Cortex of kidney (tissue), 1 donor: ENCODE measurements around the gene BPIFA1.

Experiments
- DNase-seq: peaks from one replicate; lab custom pipeline; 2025; lab: John Stamatoyannopoulos, UW

Gene BPIFA1

DNA sequence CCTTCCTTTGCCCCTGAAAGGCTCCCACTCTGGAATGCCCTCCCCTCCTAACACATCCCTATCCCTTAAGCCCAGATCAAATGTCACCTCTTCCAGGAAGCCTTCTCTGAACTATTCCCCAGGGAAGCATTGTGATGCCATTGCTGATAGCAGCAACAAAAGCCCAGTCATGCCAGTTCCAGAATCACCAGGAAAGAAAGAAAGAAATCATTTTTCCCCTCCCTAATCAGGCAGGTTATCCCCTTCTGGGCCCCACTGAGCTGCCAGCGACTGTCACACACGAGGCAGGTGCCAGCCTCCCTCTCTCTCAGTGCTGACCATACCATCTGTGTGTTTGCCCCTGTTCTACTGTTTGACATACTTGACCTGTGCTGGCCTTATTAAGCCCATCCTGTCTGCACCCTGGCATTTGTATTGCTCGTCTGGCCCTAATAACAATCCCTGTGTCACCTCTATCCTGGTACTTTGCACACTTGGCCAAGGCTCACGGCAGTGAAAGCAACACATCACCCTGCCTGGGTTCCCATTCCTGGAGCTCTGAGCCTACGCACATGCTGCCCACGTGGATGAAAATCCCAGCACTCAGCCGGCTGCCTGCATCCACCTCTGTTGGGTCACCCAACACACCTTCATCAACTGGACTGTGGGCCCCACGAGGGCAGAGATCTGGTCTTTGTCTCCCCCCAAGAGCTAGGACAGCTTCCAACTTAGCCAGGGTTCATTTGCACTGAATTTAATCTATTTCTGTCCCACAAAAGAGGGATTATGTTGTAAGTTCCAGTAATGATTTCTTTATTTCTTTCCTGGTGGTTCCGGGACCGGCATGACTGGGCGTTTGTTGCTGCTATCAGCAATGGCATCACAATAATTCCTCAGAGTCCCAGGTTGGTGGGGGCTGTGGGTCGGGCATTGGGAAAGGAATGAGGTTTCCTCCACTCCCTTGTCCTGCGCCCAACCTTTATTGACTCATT, 42.0 kb downstream of the BPIFA1 start:
- DNase-seq = no peak

DNA sequence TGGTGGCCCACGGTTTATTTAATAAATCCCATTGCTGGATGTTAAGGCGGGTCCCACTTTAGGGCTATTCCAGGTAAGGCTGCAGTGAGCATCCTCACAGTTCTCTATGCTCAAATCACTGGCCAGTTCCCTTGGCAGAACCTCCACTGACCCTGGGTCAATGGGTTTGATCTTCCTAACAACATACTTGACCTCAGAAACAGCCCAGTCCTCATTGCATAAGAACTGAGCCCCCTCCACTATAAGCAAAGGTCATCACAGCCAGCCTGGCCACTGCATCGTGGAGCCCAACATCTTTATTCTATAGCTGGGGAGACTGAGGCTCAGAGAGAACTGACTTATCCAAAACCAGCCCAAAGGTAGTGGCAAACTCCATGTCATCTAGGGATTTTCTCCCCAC, 42.9 kb downstream of the BPIFA1 start:
- no peak for DNase-seq

DNA sequence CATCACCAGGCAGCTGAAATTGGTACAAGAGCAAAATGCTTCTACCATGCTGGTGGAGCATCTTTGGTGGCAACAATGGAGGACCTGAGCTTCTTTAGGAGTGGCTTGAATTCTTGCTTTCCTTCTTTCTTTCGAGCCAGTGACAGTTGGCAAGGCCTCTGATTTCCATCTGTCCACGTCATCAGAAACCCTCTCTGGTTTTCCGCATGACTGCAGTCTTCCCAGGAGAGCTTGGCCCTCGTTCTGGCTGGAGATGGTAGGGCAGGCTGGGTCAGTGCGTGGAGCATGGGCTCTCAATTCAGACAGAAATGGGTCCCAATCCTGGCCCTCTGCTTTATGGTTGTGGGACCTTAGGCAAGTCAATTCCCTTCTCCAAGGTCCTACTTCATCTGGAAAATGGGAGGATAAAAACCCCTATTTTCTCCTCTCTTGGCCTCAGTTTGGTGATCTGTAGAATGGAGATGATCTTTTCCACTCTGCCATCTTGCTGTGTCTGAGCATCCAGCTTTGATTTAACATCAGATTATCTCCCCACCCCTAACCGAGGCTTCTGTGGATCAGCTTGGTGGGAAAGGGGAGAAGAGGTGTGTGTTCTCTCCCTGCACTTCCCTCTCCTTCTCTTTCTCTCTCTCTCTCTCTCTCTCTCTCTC, 43.6 kb downstream of the BPIFA1 start:
- DNase-seq = no peak

DNA sequence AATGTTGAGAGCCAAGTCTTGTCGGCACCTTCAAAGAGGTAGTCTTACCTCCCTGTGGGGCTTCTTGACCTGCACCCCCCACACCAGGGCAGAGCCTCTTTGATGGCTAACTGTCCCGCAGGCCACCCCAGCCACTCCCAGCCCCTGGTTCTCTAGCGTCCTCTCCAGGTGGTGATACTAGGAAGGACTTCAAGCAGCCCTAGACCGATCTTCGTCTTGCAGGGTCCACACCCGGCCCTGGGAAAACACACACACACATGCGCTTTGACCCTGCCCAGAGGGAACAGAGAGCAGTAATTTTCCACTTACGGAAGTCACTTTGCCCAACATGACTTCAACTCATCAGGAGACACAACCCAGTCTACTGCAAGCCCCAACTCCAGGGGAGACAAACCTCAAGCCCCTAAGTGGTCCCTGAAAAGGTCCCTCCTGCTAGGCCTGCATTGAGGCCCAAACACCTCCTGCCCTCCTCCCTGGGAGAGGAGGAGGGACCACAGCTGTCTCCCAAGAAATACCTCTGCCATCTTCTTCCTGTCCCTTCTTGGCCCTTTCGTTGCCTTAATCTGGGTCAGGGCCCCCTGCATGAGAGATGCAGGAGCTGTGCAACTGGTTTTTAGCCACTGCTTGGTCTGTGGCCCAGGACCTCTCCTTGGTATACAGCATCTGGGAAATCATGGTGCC, 44.3 kb downstream of the BPIFA1 start:
- DNase-seq = no peak

DNA sequence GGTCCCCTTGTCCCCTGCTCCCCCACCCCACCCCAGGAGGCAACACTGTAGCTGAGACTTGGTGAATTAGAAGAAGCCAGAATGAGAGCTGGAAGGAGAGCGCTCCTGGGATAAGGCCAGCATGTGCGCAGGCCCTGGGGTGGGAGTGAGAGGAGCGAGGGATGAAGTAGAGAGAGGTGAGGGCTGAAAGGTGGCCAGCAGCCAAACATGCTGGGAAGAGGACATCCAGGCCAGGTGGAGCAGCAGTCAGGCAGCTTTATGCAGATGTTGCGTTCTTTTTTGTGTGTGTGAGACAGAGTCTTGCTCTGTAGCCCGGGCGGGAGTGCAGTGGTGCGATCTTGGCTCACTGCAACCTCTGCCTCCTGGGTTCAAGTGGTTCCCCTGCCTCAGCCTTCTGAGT, 45.0 kb downstream of the BPIFA1 start:
- no peak for DNase-seq

DNA sequence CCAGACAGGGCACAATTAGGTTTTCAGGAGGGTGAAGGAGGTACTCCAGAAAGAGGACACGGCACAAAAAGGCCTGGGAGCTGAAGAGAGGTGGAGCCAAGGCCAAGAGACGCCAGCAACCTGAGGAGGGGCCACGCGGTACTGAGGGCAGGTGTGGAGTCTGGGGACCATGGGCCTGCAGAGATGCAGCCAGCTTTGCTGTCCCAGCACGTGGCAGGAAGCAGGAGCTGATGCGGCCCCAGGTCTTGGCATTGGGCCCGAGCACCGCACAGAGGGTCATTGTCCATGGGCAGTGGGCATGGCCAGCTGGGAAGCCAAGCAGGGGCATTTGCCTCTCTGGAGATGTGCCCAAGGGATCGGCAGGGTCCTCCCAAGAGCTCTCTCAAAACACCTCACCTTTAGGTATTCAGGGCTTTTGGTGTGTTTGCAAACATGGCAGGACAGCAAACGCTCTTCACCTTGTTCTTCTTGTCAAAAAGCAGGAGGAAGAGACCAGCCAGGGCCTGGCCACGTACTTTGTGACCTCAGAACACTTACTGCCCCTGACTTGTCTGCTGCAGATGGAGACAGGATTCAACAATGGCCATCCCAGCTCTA, 45.9 kb downstream of the BPIFA1 start:
- DNase-seq = no peak

DNA sequence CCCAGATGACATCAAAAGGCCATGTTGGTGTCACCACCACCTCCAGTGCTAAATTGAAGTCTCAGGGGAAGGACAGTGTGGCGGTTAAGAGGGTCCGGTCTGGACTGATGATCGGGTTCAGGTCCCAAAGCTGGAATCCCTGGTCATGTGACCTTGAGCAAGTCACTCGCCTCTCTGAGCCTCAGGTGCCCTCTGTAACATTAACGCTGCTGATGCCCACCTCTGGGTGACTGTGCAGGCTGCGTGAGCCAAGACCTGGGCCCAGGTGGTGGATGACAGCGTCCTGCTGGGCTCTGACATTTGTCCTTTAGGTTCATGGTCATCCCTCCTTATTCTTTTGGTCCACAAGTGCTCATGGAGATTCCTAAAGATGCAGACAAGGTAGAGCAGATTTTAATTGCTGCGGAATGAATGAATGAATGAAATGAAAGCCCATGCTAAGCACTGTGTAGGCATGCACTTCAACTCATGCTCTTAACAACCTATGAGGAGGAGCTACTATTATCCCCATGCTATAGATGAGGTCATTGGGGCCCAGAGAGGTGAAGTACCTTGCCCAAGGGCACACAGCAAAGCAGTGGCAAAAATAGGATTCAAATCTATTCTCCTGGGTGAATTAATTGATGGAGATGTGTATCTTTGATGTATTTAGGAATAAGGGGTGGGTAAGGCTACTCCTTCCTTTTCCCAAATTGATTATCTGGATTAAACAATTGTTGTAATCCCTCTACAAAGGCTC, 46.6 kb downstream of the BPIFA1 start:
- no peak for DNase-seq

DNA sequence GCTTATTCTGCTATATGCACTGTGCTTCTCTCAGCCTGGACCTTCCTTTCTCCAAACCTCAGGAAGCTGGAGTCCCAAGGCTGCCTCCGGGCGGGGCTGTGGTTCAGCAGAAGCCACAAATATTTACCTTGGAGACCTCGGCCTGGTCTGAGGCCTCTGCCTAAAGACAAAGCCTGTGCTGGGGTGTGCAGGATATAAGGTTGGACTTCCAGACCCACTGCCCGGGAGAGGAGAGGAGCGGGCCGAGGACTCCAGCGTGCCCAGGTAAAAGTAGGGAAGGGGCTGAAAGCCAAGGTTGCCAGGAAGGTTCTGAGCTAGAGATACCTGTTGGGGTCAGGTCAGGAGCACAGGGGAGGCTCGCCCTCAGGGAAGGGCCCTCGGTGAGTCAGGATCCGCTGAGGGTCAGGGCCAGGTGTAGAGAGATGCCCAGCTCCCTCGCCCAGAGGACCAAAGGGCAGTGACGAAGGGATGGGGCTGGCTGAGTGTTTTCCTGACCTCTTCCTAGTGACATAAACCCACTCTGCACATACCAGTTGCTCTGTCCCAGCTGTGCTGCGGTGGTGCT, 47.3 kb downstream of the BPIFA1 start, which contains the start of gene BPIFB1:
TSS of gene BPIFB1 (plus strand) at position 224 of the 565 bp plus-strand sequence. CDS start 2,860 bp downstream, outside the sequence.
- no peak for DNase-seq

DNA sequence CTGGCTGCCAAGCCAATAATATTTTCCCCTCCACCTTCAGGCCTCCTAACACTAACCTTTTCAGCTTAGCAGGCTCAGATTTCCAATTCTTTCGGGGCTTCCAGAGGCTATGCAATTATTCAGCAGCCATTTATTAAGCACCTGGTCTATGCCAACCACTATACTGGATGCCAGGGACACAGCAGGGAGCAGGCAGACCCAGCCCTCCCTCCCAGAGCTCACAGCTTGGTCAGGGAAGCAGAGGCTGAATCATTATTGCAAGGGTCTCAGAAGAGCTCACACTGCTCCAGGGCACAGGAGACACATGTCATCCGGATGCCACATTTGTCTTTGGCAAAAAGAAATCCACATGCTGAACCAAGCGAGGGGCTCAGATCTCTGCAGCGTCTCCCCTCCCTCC, 48.5 kb downstream of the BPIFA1 start:
- no peak for DNase-seq

DNA sequence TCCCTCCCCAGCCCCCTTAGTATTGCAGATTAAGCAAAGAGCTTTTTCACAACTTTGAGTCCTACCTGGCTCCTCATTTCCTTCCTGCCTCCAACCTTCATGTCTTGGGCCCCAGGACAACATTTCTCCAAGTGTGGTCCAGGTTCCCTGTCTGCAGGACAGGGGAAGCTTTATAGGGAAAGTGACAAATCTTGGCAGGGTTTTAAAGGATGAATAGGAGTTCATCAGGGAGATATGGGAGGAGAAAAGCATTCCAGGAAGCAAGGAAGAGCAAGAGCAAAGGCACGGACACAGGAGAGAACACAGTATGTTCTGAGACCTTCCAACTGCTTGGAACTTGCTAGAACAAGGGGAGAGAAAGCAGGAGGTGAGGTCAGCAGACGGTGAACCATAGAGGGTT, 49.1 kb downstream of the BPIFA1 start:
- DNase-seq = no peak

DNA sequence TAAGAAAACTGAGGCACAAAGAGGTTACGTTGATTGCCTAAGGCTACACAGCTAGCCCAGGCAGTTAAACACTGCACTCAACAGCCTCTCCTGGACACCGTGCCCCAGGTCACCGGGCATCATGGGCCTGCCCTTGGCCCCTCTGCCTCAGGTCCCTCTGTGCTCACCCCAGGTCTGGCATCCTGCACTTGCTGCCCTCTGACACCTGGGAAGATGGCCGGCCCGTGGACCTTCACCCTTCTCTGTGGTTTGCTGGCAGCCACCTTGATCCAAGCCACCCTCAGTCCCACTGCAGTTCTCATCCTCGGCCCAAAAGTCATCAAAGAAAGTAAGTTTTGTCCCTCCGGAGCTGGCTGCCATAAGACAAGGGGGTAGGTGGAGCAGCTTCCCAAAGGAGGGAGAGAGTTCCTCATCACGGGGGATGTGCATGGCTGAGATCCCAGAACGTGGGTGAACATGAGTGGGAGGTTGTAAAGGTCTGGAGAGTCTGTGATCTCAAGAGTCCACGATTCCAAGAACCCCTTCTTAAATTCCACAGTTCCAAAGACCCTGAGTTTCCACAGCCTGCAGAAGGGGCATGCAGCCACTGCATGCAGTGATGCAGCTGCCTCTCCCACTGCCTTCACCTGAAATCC, 50.2 kb downstream of the BPIFA1 start:
- no peak for DNase-seq

DNA sequence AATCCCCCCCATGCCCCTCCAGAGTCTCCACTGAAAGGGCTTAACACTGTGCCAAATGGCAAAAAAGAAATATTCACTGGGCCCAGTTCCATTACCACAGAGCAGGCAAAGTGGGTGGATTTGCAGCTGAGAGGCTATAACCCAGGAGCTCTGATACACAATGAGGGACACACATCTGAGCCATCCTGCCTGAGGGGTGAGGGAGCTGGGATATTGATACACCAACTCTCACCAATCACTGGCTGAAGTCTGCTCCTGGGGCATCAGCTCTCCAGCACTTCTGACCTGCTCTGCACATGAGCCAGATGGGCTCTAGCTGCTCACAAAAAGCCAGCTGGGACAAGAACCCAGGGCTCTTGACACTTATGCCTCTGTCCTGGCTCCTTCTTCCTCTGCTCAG, 52.1 kb downstream of the BPIFA1 start:
- DNase-seq = no peak

DNA sequence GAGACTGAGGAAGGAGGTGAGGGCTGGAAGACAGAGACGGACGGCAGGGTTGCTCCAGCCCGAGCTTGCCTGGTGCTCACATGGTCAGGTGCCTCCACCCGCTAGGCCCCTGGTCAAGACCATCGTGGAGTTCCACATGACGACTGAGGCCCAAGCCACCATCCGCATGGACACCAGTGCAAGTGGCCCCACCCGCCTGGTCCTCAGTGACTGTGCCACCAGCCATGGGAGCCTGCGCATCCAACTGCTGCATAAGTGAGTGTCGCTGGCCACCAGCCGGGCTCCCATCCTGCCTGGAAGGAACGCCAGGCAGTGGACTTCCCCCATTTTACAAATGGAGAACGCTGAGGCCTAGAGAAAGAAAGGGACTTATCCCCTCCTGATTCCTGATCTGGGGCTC, 55.1 kb downstream of the BPIFA1 start:
- no peak for DNase-seq

DNA sequence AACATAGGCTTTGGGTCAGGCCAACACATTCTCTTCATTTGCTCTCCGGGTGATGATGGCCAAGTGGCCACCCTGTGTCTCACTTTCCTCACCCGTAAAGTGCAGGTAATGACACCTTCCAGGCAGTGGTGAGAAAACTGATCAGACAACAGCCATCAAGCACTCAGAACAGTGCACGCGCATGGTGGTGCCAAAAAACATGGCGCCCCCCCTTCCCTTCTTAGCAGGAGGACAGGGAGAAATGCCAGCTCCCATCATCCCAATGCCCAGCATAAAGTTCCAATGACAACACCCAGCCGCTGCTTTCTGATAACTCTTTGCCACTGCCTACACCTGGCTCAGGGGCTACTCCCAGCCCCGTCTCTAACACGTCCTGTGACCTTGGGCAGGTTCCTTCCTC, 55.6 kb downstream of the BPIFA1 start:
- DNase-seq = no peak

DNA sequence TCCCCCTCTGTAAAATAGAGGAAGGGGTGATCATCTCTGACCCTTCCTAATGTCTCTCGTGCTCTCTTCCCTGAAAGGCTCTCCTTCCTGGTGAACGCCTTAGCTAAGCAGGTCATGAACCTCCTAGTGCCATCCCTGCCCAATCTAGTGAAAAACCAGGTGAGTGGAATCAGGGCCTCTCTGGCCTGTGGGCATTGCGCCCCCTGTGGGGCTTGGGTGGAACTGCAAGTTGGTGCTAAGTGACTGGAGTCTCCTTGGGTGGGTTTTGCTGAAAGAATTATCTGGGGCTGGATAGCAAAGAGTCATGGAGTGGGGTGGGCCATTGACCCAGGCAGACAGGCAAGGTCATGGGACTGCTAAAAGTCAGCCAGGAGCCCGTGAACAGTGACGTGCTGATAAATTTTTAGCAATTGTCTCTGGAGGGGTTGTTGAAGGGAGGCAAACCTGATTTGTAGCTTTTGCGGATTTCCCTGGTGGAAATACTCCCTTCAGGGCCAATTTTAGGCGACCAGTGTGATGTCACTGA, 56.1 kb downstream of the BPIFA1 start:
- DNase-seq = no peak
